H9 (cell line): ENCODE results near the gene CCDC68. TPM values are rescaled to one million over a fixed set of nuclear protein-coding genes. Genes with fewer than 3 reads are reported as not detected.

ENCODE experiments used
- DNase-seq: peaks from one replicate; pipeline ENCODE4 v3.0.0-alpha.2; 2017
- H2AFZ ChIP-seq: one replicate; pipeline ENCODE4 v1.6.1; 2013; ENCODE audit warnings: mild to moderate bottlenecking, low read length, control low read depth, moderate library complexity
- H2AK5ac ChIP-seq: 2 replicates; pipeline ENCODE4 v1.6.1; 2013; ENCODE audit warnings: low read length, control low read depth, mixed read lengths; ENCODE audit not compliant: insufficient read length
- H2BK120ac ChIP-seq: one replicate; pipeline ENCODE4 v1.6.1; 2013; ENCODE audit warnings: low read depth, mild to moderate bottlenecking, low read length, control low read depth, inconsistent platforms; ENCODE audit not compliant: poor library complexity, severe bottlenecking
- H2BK12ac ChIP-seq: 2 replicates; pipeline ENCODE4 v1.6.1; 2013; ENCODE audit warnings: low read length, control low read depth, mixed read lengths, low read depth; ENCODE audit not compliant: insufficient read length
- H2BK15ac ChIP-seq: 2 replicates; pipeline ENCODE4 v1.6.1; 2013; ENCODE audit warnings: low read depth, low read length, control low read depth
- H2BK20ac ChIP-seq: one replicate; pipeline ENCODE4 v1.6.1; 2013; ENCODE audit warnings: low read depth, mild to moderate bottlenecking, low read length, control low read depth, inconsistent platforms; ENCODE audit not compliant: poor library complexity, severe bottlenecking
- H2BK5ac ChIP-seq: 2 replicates; pipeline ENCODE4 v1.6.1; 2013; ENCODE audit warnings: low read length, control low read depth, mixed read lengths; ENCODE audit not compliant: insufficient read length
- H3K14ac ChIP-seq: 2 replicates; pipeline ENCODE4 v1.6.1; 2013; ENCODE audit warnings: low read length, control low read depth; ENCODE audit not compliant: insufficient read depth
- H3K18ac ChIP-seq: 2 replicates; pipeline ENCODE4 v1.6.1; 2013; ENCODE audit warnings: low read depth, mild to moderate bottlenecking, mixed read lengths, low read length, control low read depth; ENCODE audit not compliant: insufficient read length
- H3K23ac ChIP-seq: 2 replicates; pipeline ENCODE4 v1.6.1; 2013; ENCODE audit warnings: low read length, control low read depth, mixed read lengths, low read depth; ENCODE audit not compliant: insufficient read length
- H3K23me2 ChIP-seq: 2 replicates; pipeline ENCODE4 v1.6.1; 2013; ENCODE audit warnings: low read depth, mild to moderate bottlenecking, mixed read lengths, low read length, control low read depth; ENCODE audit not compliant: insufficient read length, poor library complexity, severe bottlenecking
- H3K27ac ChIP-seq: 2 replicates; pipeline ENCODE4 v1.5.1; 2013; ENCODE audit warnings: low read length, control low read depth, mixed read lengths, low read depth; ENCODE audit not compliant: insufficient read length
- H3K27me3 ChIP-seq: 2 replicates; pipeline ENCODE4 v1.6.1; 2013; ENCODE audit warnings: low read length, control low read depth, inconsistent platforms; ENCODE audit not compliant: insufficient read depth
- H3K4ac ChIP-seq: 2 replicates; pipeline ENCODE4 v1.6.1; 2013; ENCODE audit warnings: low read depth, mild to moderate bottlenecking, control low read depth, inconsistent platforms, low read length, moderate library complexity
- H3K4me1 ChIP-seq: 2 replicates; pipeline ENCODE4 v1.6.1; 2013; ENCODE audit warnings: low read length, control low read depth, inconsistent platforms; ENCODE audit not compliant: insufficient read depth
- H3K4me2 ChIP-seq: 2 replicates; pipeline ENCODE4 v1.6.1; 2013; ENCODE audit warnings: low read length, control low read depth, mixed read lengths; ENCODE audit not compliant: insufficient read length, insufficient read depth
- H3K56ac ChIP-seq: 2 replicates; pipeline ENCODE4 v1.6.1; 2013; ENCODE audit warnings: low read depth, mild to moderate bottlenecking, mixed read lengths, low read length, control low read depth; ENCODE audit not compliant: insufficient read length
- H3K79me1 ChIP-seq: 2 replicates; pipeline ENCODE4 v1.6.1; 2013; ENCODE audit warnings: low read depth, mild to moderate bottlenecking, moderate library complexity, low read length, control low read depth, inconsistent platforms; ENCODE audit not compliant: insufficient read depth, poor library complexity, severe bottlenecking
- H3K79me2 ChIP-seq: 2 replicates; pipeline ENCODE4 v1.6.1; 2013; ENCODE audit warnings: low read length, control low read depth, inconsistent platforms; ENCODE audit not compliant: insufficient read depth
- H3K9ac ChIP-seq: 2 replicates; pipeline ENCODE4 v1.6.1; 2013; ENCODE audit warnings: low read length, control low read depth, mixed read lengths; ENCODE audit not compliant: insufficient read length; ENCODE audit errors: extremely low read depth
- H3K9me3 ChIP-seq: one replicate; pipeline ENCODE4 v1.6.1; 2013; ENCODE audit warnings: low read depth, low read length, inconsistent platforms; ENCODE audit not compliant: control insufficient read depth
- H3T11ph ChIP-seq: one replicate; pipeline ENCODE4 v1.6.1; 2013; ENCODE audit warnings: mild to moderate bottlenecking, low read length, control low read depth, inconsistent platforms
- H4K20me1 ChIP-seq: one replicate; pipeline ENCODE4 v1.6.1; 2013; ENCODE audit not compliant: control insufficient read depth, insufficient read length, insufficient read depth
- H4K5ac ChIP-seq: 2 replicates; pipeline ENCODE4 v1.6.1; 2013; ENCODE audit warnings: low read depth, mild to moderate bottlenecking, mixed read lengths, low read length, control low read depth; ENCODE audit not compliant: insufficient read length
- H4K8ac ChIP-seq: replicated peaks from 2 replicates; pipeline ENCODE4 v1.6.1; 2013; ENCODE audit warnings: low read length, control low read depth, mixed read lengths, low read depth; ENCODE audit not compliant: insufficient read length
- H4K91ac ChIP-seq: 2 replicates; pipeline ENCODE4 v1.6.1; 2013; ENCODE audit warnings: low read depth, mild to moderate bottlenecking, moderate library complexity, mixed read lengths, low read length, control low read depth; ENCODE audit not compliant: insufficient read length
- H3K27ac Mint-ChIP-seq, 3 experiments: 2 replicates in 2 of 3; 3 replicates in 1 of 3; pipeline ENCODE4 v1.8.0; 2020 to 2021; ENCODE audit warnings: mixed read lengths in 3 of 3, mild to moderate bottlenecking in 1 of 3, moderate library complexity in 1 of 3
- H3K27me3 Mint-ChIP-seq: 2 replicates; pipeline ENCODE4 v1.8.0; 2021; ENCODE audit warnings: low read depth, mild to moderate bottlenecking, moderate library complexity, mixed read lengths
- H3K36me3 Mint-ChIP-seq, 3 experiments: 2 replicates in 2 of 3; 3 replicates in 1 of 3; pipeline ENCODE4 v1.8.0; 2020 to 2021; ENCODE audit warnings: low read depth in 3 of 3, mixed read lengths in 3 of 3; ENCODE audit not compliant: insufficient read depth in 1 of 3
- H3K4me1 Mint-ChIP-seq, 2 experiments: 2 replicates each; pipeline ENCODE4 v1.8.0; 2020; ENCODE audit warnings: mixed read lengths in 2 of 2
- H3K4me3 Mint-ChIP-seq, 2 experiments: 2 replicates in 1 of 2; 3 replicates in 1 of 2; pipeline ENCODE4 v1.8.0; 2020 to 2021; ENCODE audit warnings: mild to moderate bottlenecking in 2 of 2, mixed read lengths in 2 of 2, moderate library complexity in 1 of 2
- H3K9me3 Mint-ChIP-seq, 2 experiments: 2 replicates in 1 of 2; 3 replicates in 1 of 2; pipeline ENCODE4 v1.8.0; 2020; ENCODE audit warnings: mild to moderate bottlenecking in 2 of 2, mixed read lengths in 2 of 2, moderate library complexity in 1 of 2
- CTCF ChIP-seq: fragments of 200-600 bp; sonication (generic); conservative IDR thresholded peaks from 3 replicates; pipeline ENCODE4 v1.8.0; 2021; ENCODE audit warnings: antibody characterized with exemption, mild to moderate bottlenecking
- WGBS: extraction: QIAGEN DNeasy Blood & Tissue Kit; methylation state at CpG from one replicate; pipeline ENCODE4 v1.1.7; 2013; ENCODE audit warnings: missing lambda C conversion rate, low lambda C conversion rate, mixed read lengths; ENCODE audit not compliant: insufficient read length; ENCODE audit errors: extremely low coverage; 5-methylcytosine and 5-hydroxymethylcytosine counted together
- total RNA-seq: library from RNA; stranded (reverse); gene quantifications from 2 replicates; pipeline ENCODE4 v1.2.1, GENCODE V29; 2021

The CCDC68 gene
- total RNA-seq, 1 experiment from 2014 or later = not detected

- Histone ChIP-seq H3K79me1 (no peaks in the 10 kb centered on the region), H3K79me2 (no peaks in the 10 kb centered on the region), H4K8ac (no peak overlapping the region), H3K4me1 (no peaks in the 10 kb centered on the region), H2BK120ac (no peak overlapping the region), H3K18ac (no peak overlapping the region), H2BK15ac (no peak overlapping the region), H3K56ac (no peak overlapping the region), H3K23me2 (no peaks in the 10 kb centered on the region), H3K9me3 (no peaks in the 10 kb centered on the region), H3K27ac (no peak overlapping the region), H3T11ph (peak overlapping the region; percentile 60), H3K14ac (no peak overlapping the region), H2BK12ac (no peak overlapping the region), H4K91ac (no peak overlapping the region), H3K4ac (no peak overlapping the region), H3K9ac (no peak overlapping the region), H2BK20ac (peak overlapping the region; percentile 26), H3K23ac (no peak overlapping the region), H2AFZ (no peak overlapping the region), H3K4me2 (no peak overlapping the region), H2BK5ac (no peak overlapping the region), H4K5ac (no peak overlapping the region), H3K27me3 (no peaks in the 10 kb centered on the region), H2AK5ac (no peak overlapping the region), H4K20me1 (no peaks in the 10 kb centered on the region)
- peaks cover 3% of the 10 kb centered on the region in 2 experiments for H3K4me1 Mint-ChIP-seq
- no peak overlapping the region for H3K4me3 Mint-ChIP-seq
- no peak for TF ChIP-seq CTCF
- no peak overlapping the region for H3K27ac Mint-ChIP-seq
- no peaks in the 10 kb centered on the region for H3K36me3 Mint-ChIP-seq
- WGBS = no CpG with 5 or more reads among the region's 5 CpGs
- H3K27me3 Mint-ChIP-seq = peaks cover 9% of the 10 kb centered on the region; the same call in 1 of the 2 replicates
- no peak for DNase-seq
- no peaks in the 10 kb centered on the region; a peak in 1 of 5 replicates for H3K9me3 Mint-ChIP-seq
These were observed 78.7 kb downstream of the CCDC68 start for GRCh38 chr18:54880395-54881105.
